Neural cell (in vitro differentiated cells): ENCODE measurements around the gene CNTNAP3. TPM values are rescaled to one million over a fixed set of nuclear protein-coding genes. Genes with fewer than 3 reads are reported as not detected.
"Not testable (repeated sequence)": the region's sequence is repeated elsewhere in the genome, so short reads cannot be mapped to it uniquely, and the experiment has no call there.

Source experiments
- H2AFZ ChIP-seq: fragments of 200-600, 300-800 bp; sonication (generic), shearing (Covaris generic); 2 replicates; pipeline ENCODE4 v1.6.0; 2014; ENCODE audit warnings: low read depth, mild to moderate bottlenecking, antibody characterized with exemption, low read length, moderate library complexity
- H3F3A ChIP-seq: fragments of 200-600 bp; shearing (Covaris generic); 2 replicates; pipeline ENCODE4 v1.6.1; 2016; ENCODE audit warnings: mild to moderate bottlenecking, moderate library complexity, mixed read lengths, antibody characterized with exemption, low read length; ENCODE audit not compliant: insufficient read depth, poor library complexity, severe bottlenecking
- H3K27ac ChIP-seq: fragments of 200-600, 300-800 bp; sonication (generic), shearing (Covaris generic); 2 replicates; pipeline ENCODE4 v1.5.1; 2014; ENCODE audit warnings: mild to moderate bottlenecking, low read length, moderate library complexity
- H3K27me3 ChIP-seq: fragments of 300-800, 200-600 bp; sonication (generic), shearing (Covaris generic); 2 replicates; pipeline ENCODE4 v1.6.0; 2014; ENCODE audit warnings: mild to moderate bottlenecking, low read depth, low read length, moderate library complexity; ENCODE audit not compliant: insufficient read depth
- H3K36me3 ChIP-seq: fragments of 300-800, 200-600 bp; sonication (generic), shearing (Covaris generic); 2 replicates; pipeline ENCODE4 v1.5.1; 2014; ENCODE audit warnings: mild to moderate bottlenecking, antibody characterized with exemption, low read length, moderate library complexity; ENCODE audit not compliant: insufficient read depth
- H3K4me2 ChIP-seq: fragments of 300-800, 200-600 bp; sonication (generic), shearing (Covaris generic); 2 replicates; pipeline ENCODE4 v1.6.0; 2014; ENCODE audit warnings: mild to moderate bottlenecking, low read length
- H3K4me3 ChIP-seq: fragments of 300-800, 200-600 bp; sonication (generic), shearing (Covaris generic); 2 replicates; pipeline ENCODE4 v1.5.1; 2014; ENCODE audit warnings: mild to moderate bottlenecking, low read length, moderate library complexity
- H3K79me2 ChIP-seq: fragments of 200-600 bp; shearing (Covaris generic); replicated peaks from 2 replicates; pipeline ENCODE4 v1.6.0; 2014; ENCODE audit warnings: mild to moderate bottlenecking, low read length, moderate library complexity; ENCODE audit not compliant: insufficient read depth
- H3K9ac ChIP-seq: fragments of 300-800, 200-600 bp; sonication (generic), shearing (Covaris generic); 2 replicates; pipeline ENCODE4 v1.6.1; 2016; ENCODE audit warnings: mild to moderate bottlenecking, low read length, mixed read lengths
- H3K9me2 ChIP-seq: fragments of 200-600 bp; shearing (Covaris generic); 2 replicates; pipeline ENCODE4 v1.6.1; 2016; ENCODE audit warnings: mild to moderate bottlenecking, low read length, mixed read lengths; ENCODE audit not compliant: insufficient read depth
- H3K9me3 ChIP-seq: fragments of 200-600, 300-800 bp; sonication (generic), shearing (Covaris generic); 2 replicates; pipeline ENCODE4 v1.6.1; 2016; ENCODE audit warnings: mild to moderate bottlenecking, mixed run types, low read length, moderate library complexity, mixed read lengths
- H4K20me1 ChIP-seq: fragments of 200-600 bp; shearing (Covaris generic); 2 replicates; pipeline ENCODE4 v1.6.1; 2016; ENCODE audit warnings: mild to moderate bottlenecking, mixed run types; ENCODE audit not compliant: insufficient read depth
- polyA plus RNA-seq: library from polyadenylated mRNA; depleted of rRNA; stranded (reverse); fragments of >200 nt; gene quantifications from 2 replicates; pipeline ENCODE4 v1.2.3, GENCODE V29; 2014

The CNTNAP3 gene
- polyA plus RNA-seq, 1 donor from 2014 or later, result 7.6 TPM

DNA sequence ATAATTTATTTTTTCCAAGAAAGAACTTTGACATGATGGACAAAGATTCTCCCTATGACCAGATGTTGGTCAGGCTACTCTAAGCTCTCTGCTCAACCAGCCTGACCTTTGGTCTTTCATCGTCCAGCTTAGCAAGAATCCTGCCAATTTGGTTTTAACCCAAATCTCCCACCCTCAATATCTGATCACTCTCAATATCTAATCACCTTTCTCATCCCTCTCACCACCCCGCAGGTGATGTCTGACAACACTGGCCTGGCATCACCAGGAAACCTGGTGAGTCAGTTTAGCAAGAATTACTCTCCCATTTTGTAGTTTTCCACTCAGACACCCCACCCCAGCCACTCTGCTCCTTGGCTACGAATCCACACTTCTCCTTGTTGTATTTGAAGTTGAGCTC is 207.9 kb downstream of the CNTNAP3 start:
- not testable (repeated sequence) for H3K9ac ChIP-seq, H3K9me3 ChIP-seq, H3K36me3 ChIP-seq, H3K9me2 ChIP-seq, H3K27ac ChIP-seq, H3K4me3 ChIP-seq, H3K27me3 ChIP-seq, H3K79me2 ChIP-seq, H3K4me2 ChIP-seq, H2AFZ ChIP-seq, H3F3A ChIP-seq, H4K20me1 ChIP-seq

DNA sequence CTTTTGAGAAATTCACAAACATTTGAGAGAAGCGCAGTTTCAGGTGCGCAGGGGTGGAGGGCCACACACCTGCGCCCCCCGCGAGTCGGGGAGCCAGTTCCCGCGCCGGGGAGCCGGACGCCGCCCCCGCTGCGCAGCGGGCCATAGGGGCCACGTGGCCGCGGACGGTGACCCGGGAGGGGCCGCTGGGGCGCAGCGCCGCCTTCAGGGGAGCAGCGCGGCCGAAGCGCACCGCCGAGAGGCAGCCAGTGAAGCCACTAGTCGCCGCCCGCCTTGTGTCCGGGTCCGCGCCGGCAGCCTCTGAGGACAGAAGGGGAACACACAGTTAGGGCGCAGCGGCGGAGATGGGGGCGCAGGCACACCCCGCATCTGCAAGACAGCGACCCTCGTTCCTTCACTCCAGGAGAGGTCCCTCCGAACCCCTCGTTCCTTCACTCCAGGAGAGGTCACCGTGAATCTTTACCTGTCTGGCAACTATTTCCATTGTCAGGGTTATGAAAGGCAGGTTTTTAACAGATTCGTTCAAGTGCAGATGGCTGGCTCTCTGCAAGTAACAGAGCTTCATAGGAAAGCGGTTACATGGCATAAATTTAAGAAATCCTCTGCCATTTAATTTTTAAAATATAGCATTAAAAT is 209.2 kb downstream of the CNTNAP3 start:
- not testable (repeated sequence) for H4K20me1 ChIP-seq, H3K4me2 ChIP-seq, H2AFZ ChIP-seq, H3K9me2 ChIP-seq, H3K4me3 ChIP-seq, H3K27ac ChIP-seq, H3K36me3 ChIP-seq, H3K9ac ChIP-seq, H3K79me2 ChIP-seq, H3F3A ChIP-seq, H3K27me3 ChIP-seq, H3K9me3 ChIP-seq

DNA sequence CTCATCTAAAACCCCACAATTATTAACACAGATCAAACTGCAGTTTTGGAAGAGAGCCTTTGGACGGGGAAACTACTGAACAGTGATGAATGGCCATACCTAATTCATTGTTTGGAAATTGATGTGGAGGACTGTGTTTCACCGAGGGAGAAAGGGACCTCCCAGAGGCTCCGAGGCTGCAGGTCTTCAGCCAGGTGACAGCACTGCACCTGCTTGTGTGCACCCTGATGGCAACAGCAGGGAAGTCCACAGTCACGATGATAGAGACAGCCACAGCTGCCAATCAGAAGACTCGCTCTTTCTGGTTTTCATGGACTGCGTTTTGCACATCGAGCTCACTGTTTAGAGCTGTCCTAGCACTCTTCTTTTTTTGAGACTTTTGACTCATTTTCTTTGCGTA is 214.4 kb downstream of the CNTNAP3 start:
- not testable (repeated sequence) for H3K9ac ChIP-seq, H2AFZ ChIP-seq, H4K20me1 ChIP-seq, H3K79me2 ChIP-seq, H3K4me2 ChIP-seq, H3K4me3 ChIP-seq, H3K9me2 ChIP-seq, H3K27me3 ChIP-seq, H3K27ac ChIP-seq, H3K36me3 ChIP-seq, H3K9me3 ChIP-seq, H3F3A ChIP-seq

DNA sequence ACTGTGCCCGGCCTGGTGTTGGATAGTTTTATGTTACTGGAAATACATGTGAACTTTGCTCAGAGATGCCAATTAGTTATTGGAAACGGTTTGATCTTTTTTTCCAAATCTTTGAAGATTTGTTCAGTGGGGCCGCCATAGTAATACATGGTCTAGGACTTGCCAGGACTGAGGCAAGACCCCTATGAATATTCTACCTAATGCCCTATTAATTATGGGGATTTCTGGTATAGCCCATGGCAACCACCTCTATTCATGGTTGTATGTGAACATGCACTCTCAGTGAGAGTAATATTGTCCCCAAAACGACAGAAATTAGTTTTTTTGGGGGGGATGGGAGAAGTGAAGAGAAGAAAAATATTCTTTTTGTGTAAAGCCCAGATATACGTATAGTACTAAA is 220.3 kb downstream of the CNTNAP3 start:
- H2AFZ ChIP-seq, H3F3A ChIP-seq, H3K27me3 ChIP-seq: not testable (repeated sequence)

GRCh38 chr9:39062966-39063365 is 225.0 kb downstream of the CNTNAP3 start:
- H3F3A ChIP-seq, H3K9me3 ChIP-seq, H3K36me3 ChIP-seq, H3K9me2 ChIP-seq, H3K4me2 ChIP-seq, H3K4me3 ChIP-seq, H4K20me1 ChIP-seq, H3K27me3 ChIP-seq, H3K9ac ChIP-seq, H3K79me2 ChIP-seq, H2AFZ ChIP-seq, H3K27ac ChIP-seq: not testable (repeated sequence)

More for the DNA sequence above, 220.3 kb downstream of the CNTNAP3 start:
- not testable (repeated sequence) for H3K9me2 ChIP-seq, H3K4me3 ChIP-seq, H4K20me1 ChIP-seq, H3K4me2 ChIP-seq, H3K9ac ChIP-seq, H3K36me3 ChIP-seq, H3K79me2 ChIP-seq, H3K27ac ChIP-seq, H3K9me3 ChIP-seq

GRCh38 chr9:39054453-39054852 is 233.5 kb downstream of the CNTNAP3 start:
- H3K4me3 ChIP-seq, H3K9ac ChIP-seq, H4K20me1 ChIP-seq, H3K79me2 ChIP-seq, H3K9me3 ChIP-seq, H3K4me2 ChIP-seq, H3K9me2 ChIP-seq, H2AFZ ChIP-seq, H3K27me3 ChIP-seq, H3F3A ChIP-seq, H3K36me3 ChIP-seq, H3K27ac ChIP-seq: not testable (repeated sequence)

- H3K9me2 ChIP-seq, H3F3A ChIP-seq, H3K27ac ChIP-seq, H3K36me3 ChIP-seq, H3K9me3 ChIP-seq, H3K27me3 ChIP-seq, H3K9ac ChIP-seq, H3K4me3 ChIP-seq, H4K20me1 ChIP-seq, H2AFZ ChIP-seq, H3K4me2 ChIP-seq, H3K79me2 ChIP-seq: not testable (repeated sequence)
Measured at GRCh38 chr9:39046833-39047232, 241.1 kb downstream of the CNTNAP3 start.

- H3K9ac ChIP-seq, result not testable (repeated sequence)
Measured at GRCh38 chr9:39042352-39042803, 245.6 kb downstream of the CNTNAP3 start.

More at GRCh38 chr9:39042352-39042803, 245.6 kb downstream of the CNTNAP3 start:
- not testable (repeated sequence) for H3K79me2 ChIP-seq, H3K9me2 ChIP-seq, H4K20me1 ChIP-seq, H3K27ac ChIP-seq, H3K36me3 ChIP-seq, H3K4me3 ChIP-seq, H3K4me2 ChIP-seq, H3K9me3 ChIP-seq, H3K27me3 ChIP-seq, H2AFZ ChIP-seq, H3F3A ChIP-seq
